GM12872 (cell line): ENCODE data around the gene COL23A1.

Experiments used
- TF ChIP-seq, protein P1 (sequence below): IDR thresholded peaks from 3 replicates; pipeline ENCODE4 v1.5.1; 2011; ENCODE audit warnings: low read depth, mild to moderate bottlenecking, low read length, moderate library complexity; ENCODE audit not compliant: insufficient read depth

COL23A1 gene

DNA sequence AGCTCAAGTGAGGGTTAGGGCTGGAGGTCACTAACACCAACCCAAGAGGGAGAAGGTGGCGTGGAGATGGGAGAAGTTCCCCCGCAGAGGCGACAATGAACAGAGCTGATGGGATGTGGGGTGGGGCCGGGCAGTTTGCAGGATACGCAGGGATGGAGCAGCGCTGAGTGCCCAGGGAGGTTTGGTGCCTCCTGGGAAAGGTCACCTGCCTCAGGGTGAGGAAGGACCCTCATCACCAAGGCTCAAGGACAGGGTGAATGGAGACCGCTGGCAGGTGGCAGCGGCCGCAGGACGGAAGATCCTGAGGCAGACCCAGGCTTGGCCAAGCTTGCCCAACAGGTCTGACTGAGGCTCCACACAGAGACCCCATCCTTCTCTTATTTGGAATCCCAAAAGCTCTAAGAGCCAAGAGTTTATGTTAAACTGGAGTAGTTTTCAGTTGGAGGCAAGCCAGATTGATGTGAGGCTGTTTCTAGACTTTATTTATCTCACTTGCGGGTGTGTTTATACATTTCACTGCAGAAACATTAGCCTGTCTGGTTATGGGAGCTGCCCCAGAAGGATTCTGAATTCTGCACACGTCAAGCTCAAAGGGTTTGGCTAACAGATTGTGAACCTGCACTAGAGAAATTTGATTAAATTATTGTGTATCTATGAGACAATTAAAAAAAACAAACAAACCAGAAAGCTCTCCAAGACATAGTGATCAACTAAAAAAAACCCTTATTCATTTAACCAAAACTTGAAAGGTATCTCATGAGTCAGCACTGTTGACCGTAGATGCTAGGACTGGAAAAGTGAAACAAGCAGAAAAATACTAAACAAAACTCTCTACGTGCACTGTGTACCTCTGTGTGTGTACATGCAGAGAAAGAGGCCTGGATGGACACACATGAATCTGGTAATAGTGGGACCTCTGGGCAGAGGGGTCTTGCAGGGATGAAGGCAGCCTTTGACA is 211.4 kb downstream of the COL23A1 start:
- TF ChIP-seq, protein P1, sequence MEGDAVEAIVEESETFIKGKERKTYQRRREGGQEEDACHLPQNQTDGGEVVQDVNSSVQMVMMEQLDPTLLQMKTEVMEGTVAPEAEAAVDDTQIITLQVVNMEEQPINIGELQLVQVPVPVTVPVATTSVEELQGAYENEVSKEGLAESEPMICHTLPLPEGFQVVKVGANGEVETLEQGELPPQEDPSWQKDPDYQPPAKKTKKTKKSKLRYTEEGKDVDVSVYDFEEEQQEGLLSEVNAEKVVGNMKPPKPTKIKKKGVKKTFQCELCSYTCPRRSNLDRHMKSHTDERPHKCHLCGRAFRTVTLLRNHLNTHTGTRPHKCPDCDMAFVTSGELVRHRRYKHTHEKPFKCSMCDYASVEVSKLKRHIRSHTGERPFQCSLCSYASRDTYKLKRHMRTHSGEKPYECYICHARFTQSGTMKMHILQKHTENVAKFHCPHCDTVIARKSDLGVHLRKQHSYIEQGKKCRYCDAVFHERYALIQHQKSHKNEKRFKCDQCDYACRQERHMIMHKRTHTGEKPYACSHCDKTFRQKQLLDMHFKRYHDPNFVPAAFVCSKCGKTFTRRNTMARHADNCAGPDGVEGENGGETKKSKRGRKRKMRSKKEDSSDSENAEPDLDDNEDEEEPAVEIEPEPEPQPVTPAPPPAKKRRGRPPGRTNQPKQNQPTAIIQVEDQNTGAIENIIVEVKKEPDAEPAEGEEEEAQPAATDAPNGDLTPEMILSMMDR = no peak

DNA sequence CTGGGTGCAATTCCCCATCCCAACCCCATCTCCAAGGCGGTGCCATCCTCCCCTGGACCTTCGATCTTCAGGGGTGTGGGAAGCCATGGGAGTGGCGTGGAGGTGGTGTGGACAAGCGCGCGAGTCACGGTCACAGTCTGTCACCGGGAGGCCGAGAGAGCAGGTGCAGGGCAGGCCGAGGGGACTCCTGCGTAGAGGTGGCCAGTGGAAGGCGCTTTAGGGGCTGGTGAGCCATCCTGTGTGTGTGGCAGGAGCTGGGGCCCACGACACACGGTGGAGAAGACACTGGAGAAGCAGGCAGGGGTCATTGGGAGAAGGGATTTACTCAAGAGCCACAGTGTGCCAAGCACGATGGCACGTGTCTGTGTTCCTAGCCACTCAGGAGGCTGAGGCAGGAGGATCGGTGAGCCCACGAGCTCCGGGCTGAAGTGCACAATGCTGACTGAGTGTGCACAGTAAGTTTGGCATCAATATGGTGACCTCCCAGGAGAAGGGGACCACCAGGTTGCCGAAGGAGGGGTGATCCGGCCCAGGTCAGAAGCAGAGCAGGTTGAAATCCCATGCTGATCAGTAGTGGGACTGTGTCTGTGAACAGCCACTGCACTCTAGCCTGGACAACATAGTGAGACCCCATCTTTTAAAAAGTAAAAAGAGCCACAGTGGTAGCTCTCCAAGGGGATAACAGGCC is 212.5 kb downstream of the COL23A1 start:
- TF ChIP-seq, protein P1 = no peak

DNA sequence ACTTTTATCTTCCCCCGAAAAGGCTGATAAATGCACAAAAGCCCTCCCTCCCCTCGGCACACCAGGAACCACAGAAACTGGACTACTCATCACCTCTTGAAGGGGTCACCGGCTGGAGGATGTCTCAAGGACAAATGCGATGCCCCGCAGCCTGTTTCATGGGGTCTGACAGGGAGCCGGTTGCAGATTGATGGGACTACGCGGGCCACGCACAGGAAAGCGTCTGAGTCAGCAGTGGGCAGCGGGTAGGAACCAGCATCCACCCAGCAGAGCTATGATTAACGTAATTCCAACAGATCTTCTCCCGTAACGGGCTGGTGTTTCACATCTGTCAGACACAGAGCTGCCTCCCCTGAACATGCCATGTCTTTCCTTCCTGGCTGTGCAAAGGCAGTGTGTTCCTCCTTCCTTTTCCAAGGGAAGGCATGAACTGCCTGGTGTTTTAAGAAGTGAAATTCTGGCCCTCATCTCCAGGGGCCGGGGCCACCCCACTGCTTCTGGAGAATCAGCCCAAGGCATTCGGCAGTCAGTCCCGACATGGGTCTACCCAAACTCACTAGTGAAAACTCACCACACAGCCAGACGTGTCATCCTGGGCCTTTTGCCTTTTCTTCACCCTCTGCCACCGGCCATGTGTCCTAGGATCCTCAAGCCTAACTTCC is 213.1 kb downstream of the COL23A1 start:
- TF ChIP-seq, protein P1 = no peak

DNA sequence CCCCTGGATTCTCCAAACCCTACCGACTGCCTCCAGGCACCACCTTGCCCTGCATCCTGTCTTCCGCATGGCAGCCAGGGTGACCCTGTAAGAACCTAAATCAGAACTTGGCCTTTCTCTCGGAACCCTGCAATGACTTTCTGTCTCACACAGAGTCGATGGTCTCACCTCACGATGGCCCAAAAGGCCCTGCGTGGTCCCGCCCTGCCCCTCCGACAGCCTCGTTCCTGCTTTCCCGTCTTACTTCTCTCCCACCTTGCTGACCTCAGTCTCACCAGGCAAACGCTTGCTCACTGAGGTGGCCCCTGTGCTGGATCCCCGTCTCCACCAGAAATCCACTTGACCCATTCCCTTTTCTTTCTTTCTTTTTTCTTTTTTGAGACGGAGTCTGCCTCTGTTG is 214.8 kb downstream of the COL23A1 start:
- TF ChIP-seq, protein P1 = no peak

DNA sequence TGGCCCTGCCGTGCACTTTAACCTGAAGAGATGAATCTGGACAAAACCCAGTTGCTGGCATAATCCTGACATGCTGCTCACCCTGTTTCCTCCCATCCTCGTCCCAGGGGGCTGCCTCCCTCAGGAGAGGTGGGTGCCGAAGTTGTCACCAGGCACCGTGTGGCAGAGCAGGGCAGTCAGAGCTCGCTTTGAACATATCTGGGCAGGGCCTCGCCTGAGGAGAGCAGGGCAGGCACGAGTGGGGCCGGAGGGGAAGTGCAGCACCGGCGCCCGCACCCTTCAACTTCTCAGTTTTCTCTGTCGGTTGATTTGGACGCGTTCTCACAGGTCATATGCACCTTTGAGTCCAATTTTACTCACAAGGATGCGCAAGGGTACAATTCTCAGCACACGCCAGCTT is 216.5 kb downstream of the COL23A1 start:
- TF ChIP-seq, protein P1 = no peak

DNA sequence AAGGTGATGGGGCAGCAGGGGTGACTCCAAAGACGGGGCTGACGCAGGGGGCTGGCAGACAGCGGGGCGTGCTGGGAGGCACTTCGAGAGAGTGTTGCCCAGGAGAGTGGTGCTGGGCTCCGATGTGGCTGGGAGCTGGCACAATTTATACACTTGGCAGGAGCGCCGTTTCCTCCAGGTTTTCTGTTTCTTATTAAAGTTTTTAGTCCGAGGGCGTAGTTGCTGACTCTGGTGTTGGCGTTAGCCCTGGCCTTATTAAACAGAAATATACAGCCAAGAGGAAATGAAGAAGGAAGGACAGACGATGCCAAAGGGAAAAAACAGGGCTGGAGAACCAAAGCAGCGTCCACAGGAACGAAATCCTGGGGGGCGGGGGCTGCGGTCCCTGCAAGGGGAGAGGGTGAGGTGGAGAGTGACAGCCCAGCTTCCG is 218.0 kb downstream of the COL23A1 start:
- TF ChIP-seq, protein P1 = no peak
